ENCODE measurements around the gene PLAAT2. TPM values are rescaled to one million over a fixed set of nuclear protein-coding genes. Genes with fewer than 3 reads are reported as not detected.

PLAAT2 gene
- total RNA-seq, 4 donors from 2014 or later = 38.7 to 47.9 (median 43.0) TPM; not detected in 1

GRCh38 chr11:63527667-63528066 is 35.5 kb downstream of the PLAAT2 start:
- Histone ChIP-seq H3K9me3 (no peaks in the 10 kb centered on the region), H3K27ac (no peak overlapping the region), H3K36me3 (no peaks in the 10 kb centered on the region), H3K4me1 (peaks cover 0 to 7% (median 0%) of the 10 kb centered on the region in 4 donors), H3K4me3 (no peak overlapping the region), H3K27me3 (no peaks in the 10 kb centered on the region)
- no peak for TF ChIP-seq POLR2AphosphoS5 (IDR thresholded peaks at IDR 0.05)
- TF ChIP-seq EP300 (IDR thresholded peaks at IDR 0.05; ENCODE audit: low read depth) = no peak
- TF ChIP-seq CTCF (IDR thresholded peaks at IDR 0.05) = no peak
- no peak for TF ChIP-seq POLR2A (IDR thresholded peaks at IDR 0.05)
- in situ Hi-C loops (cut with MboI; ENCODE audit: low pct_ligation_motif_present in 1 of 4, low pct_unique_long_range_greater_than_20kb in 1 of 4, low sequenced_read_pairs in 3 of 4) (no loop called here), intact Hi-C loops (cut with DNase I; ENCODE audit: low total_unique reads) (no loop called here)
- DNase-seq = no peak
- 63 to 70% methylated on average over 2 of the region's 2 CpGs for WGBS, 2 donors (ENCODE audit: low coverage in 1 of 2)

- Histone ChIP-seq H3K27me3 (no peaks in the 10 kb centered on the region), H3K36me3 (no peaks in the 10 kb centered on the region), H3K27ac (no peak overlapping the region), H3K9me3 (no peaks in the 10 kb centered on the region), H3K4me1 (no peaks in the 10 kb centered on the region), H3K4me3 (no peak overlapping the region)
- no peak for DNase-seq
- in situ Hi-C loops (cut with MboI; ENCODE audit: low pct_ligation_motif_present in 1 of 4, low pct_unique_long_range_greater_than_20kb in 1 of 4, low sequenced_read_pairs in 3 of 4) = no loop called here
- no peak for TF ChIP-seq CTCF (IDR thresholded peaks at IDR 0.05)
- no peak for TF ChIP-seq POLR2A (IDR thresholded peaks at IDR 0.05)
- no peak for TF ChIP-seq EP300 (IDR thresholded peaks at IDR 0.05; ENCODE audit: low read depth)
- no peak for TF ChIP-seq POLR2AphosphoS5 (IDR thresholded peaks at IDR 0.05)
- intact Hi-C loops (cut with DNase I; ENCODE audit: low total_unique reads) = no loop called here
- 60 to 67% methylated on average over 6 to 7 of the region's 7 CpGs for WGBS, 2 donors (ENCODE audit: low coverage in 1 of 2)
Observed at GRCh38 chr11:63523151-63523550, 40.0 kb downstream of the PLAAT2 start.

- intact Hi-C loops (cut with DNase I; ENCODE audit: low total_unique reads) (no loop called here), in situ Hi-C loops (cut with MboI; ENCODE audit: low pct_ligation_motif_present in 1 of 4, low pct_unique_long_range_greater_than_20kb in 1 of 4, low sequenced_read_pairs in 3 of 4) (no loop called here)
- Histone ChIP-seq H3K9me3 (no peaks in the 10 kb centered on the region), H3K36me3 (no peaks in the 10 kb centered on the region), H3K27me3 (no peaks in the 10 kb centered on the region), H3K27ac (no peak overlapping the region), H3K4me1 (no peaks in the 10 kb centered on the region), H3K4me3 (no peak overlapping the region)
- WGBS, 2 donors (ENCODE audit: low coverage in 1 of 2) = 82 to 91% methylated on average over 2 of the region's 2 CpGs
- no peak for TF ChIP-seq EP300 (IDR thresholded peaks at IDR 0.05; ENCODE audit: low read depth)
- no peak for TF ChIP-seq POLR2AphosphoS5 (IDR thresholded peaks at IDR 0.05)
- no peak for TF ChIP-seq CTCF (IDR thresholded peaks at IDR 0.05)
- TF ChIP-seq POLR2A (IDR thresholded peaks at IDR 0.05) = no peak
- DNase-seq = no peak
Observed at GRCh38 chr11:63521896-63522295, 41.3 kb downstream of the PLAAT2 start.

- H3K4me1 ChIP-seq = no peaks in the 10 kb centered on the region
- H3K27me3 ChIP-seq = no peaks in the 10 kb centered on the region
- WGBS, 2 donors (ENCODE audit: low coverage in 1 of 2) = 85 to 91% methylated on average over 3 to 5 of the region's 5 CpGs
- in situ Hi-C loops (cut with MboI; ENCODE audit: low pct_ligation_motif_present in 1 of 4, low pct_unique_long_range_greater_than_20kb in 1 of 4, low sequenced_read_pairs in 3 of 4) (no loop called here), intact Hi-C loops (cut with DNase I; ENCODE audit: low total_unique reads) (loop anchor here (1.0 kb wide), 1 partner anchor 34 kb away; no protein-coding TSS in a partner anchor)
- H3K27ac ChIP-seq = no peak overlapping the region
- no peak overlapping the region for H3K4me3 ChIP-seq
- TF ChIP-seq POLR2AphosphoS5 (IDR thresholded peaks at IDR 0.05) = no peak
- no peak for TF ChIP-seq POLR2A (IDR thresholded peaks at IDR 0.05)
- no peak for TF ChIP-seq CTCF (IDR thresholded peaks at IDR 0.05)
- TF ChIP-seq EP300 (IDR thresholded peaks at IDR 0.05; ENCODE audit: low read depth) = no peak
- H3K9me3 ChIP-seq = no peaks in the 10 kb centered on the region
- no peak for DNase-seq
- no peaks in the 10 kb centered on the region for H3K36me3 ChIP-seq
Observed at GRCh38 chr11:63520606-63521170, 42.5 kb downstream of the PLAAT2 start.
